Trophoblast cell (in vitro differentiated cells and primary cell): ENCODE results near the gene FANCI.
"Not testable (repeated sequence)": the region's sequence is repeated elsewhere in the genome, so short reads cannot be mapped to it uniquely, and the experiment has no call there.

Source experiments
- DNase-seq, 2 donors: peaks; one replicate each; pipeline ENCODE4 v3.0.0-alpha.2; 2016
- H2AFZ ChIP-seq: 2 replicates; pipeline ENCODE4 v1.6.1; 2013; ENCODE audit warnings: low read length, moderate library complexity, mild to moderate bottlenecking; ENCODE audit not compliant: insufficient read depth, poor library complexity
- H2AK5ac ChIP-seq: 2 replicates; pipeline ENCODE4 v1.6.1; 2013; ENCODE audit warnings: mild to moderate bottlenecking, low read length
- H2BK120ac ChIP-seq: 2 replicates; pipeline ENCODE4 v1.6.1; 2013; ENCODE audit warnings: low read length, mild to moderate bottlenecking, moderate library complexity; ENCODE audit not compliant: insufficient read depth, poor library complexity
- H2BK12ac ChIP-seq: 2 replicates; pipeline ENCODE4 v1.6.1; 2013; ENCODE audit warnings: mild to moderate bottlenecking, low read length, moderate library complexity
- H2BK5ac ChIP-seq: 2 replicates; pipeline ENCODE4 v1.6.1; 2013; ENCODE audit warnings: low read length, low read depth, moderate library complexity, mild to moderate bottlenecking; ENCODE audit not compliant: poor library complexity
- H3K14ac ChIP-seq: 2 replicates; pipeline ENCODE4 v1.6.1; 2013; ENCODE audit warnings: mild to moderate bottlenecking, low read length
- H3K18ac ChIP-seq: 2 replicates; pipeline ENCODE4 v1.6.1; 2013; ENCODE audit warnings: mild to moderate bottlenecking, low read length
- H3K23ac ChIP-seq: 2 replicates; pipeline ENCODE4 v1.6.1; 2013; ENCODE audit warnings: low read length
- H3K27ac ChIP-seq: 2 replicates; pipeline ENCODE4 v1.5.1; 2013; ENCODE audit warnings: low read depth, mild to moderate bottlenecking, inconsistent platforms, low read length, moderate library complexity
- H3K27me3 ChIP-seq: 2 replicates; pipeline ENCODE4 v1.6.1; 2013; ENCODE audit warnings: inconsistent platforms, mild to moderate bottlenecking, low read length, moderate library complexity; ENCODE audit not compliant: insufficient read depth
- H3K36me3 ChIP-seq, 2 experiments: 1 replicate in 1 of 2; 2 replicates in 1 of 2; pipeline ENCODE4 v1.6.1; 2013; ENCODE audit warnings: low read length in 2 of 2, mild to moderate bottlenecking in 2 of 2, moderate library complexity in 1 of 2; ENCODE audit not compliant: insufficient read depth in 2 of 2, control insufficient read depth in 1 of 2
- H3K4ac ChIP-seq: 2 replicates; pipeline ENCODE4 v1.6.1; 2013; ENCODE audit warnings: low read depth, mild to moderate bottlenecking, low read length, moderate library complexity
- H3K4me1 ChIP-seq, 2 experiments: 1 replicate in 1 of 2; 2 replicates in 1 of 2; pipeline ENCODE4 v1.6.1; 2013; ENCODE audit warnings: low read length in 2 of 2, mild to moderate bottlenecking in 2 of 2, moderate library complexity in 1 of 2; ENCODE audit not compliant: insufficient read depth in 2 of 2, control insufficient read depth in 1 of 2
- H3K4me2 ChIP-seq: 2 replicates; pipeline ENCODE4 v1.6.1; 2013; ENCODE audit warnings: inconsistent platforms, mild to moderate bottlenecking, low read length, moderate library complexity
- H3K4me3 ChIP-seq: 2 replicates; pipeline ENCODE4 v1.5.1; 2013; ENCODE audit warnings: mild to moderate bottlenecking, low read depth, low read length, inconsistent platforms
- H3K79me1 ChIP-seq: one replicate; pipeline ENCODE4 v1.6.1; 2013; ENCODE audit warnings: low read length
- H3K79me2 ChIP-seq: 2 replicates; pipeline ENCODE4 v1.6.1; 2013; ENCODE audit warnings: low read length, mild to moderate bottlenecking; ENCODE audit not compliant: control insufficient read depth, insufficient read depth, poor library complexity
- H3K9ac ChIP-seq: 2 replicates; pipeline ENCODE4 v1.6.1; 2013; ENCODE audit warnings: mild to moderate bottlenecking, low read length
- H3K9me3 ChIP-seq: 2 replicates; pipeline ENCODE4 v1.6.1; 2013; ENCODE audit warnings: low read depth, mild to moderate bottlenecking, control low read depth, inconsistent platforms, low read length; ENCODE audit not compliant: insufficient read depth
- H4K12ac ChIP-seq: 2 replicates; pipeline ENCODE4 v1.6.1; 2013; ENCODE audit warnings: low read depth, mild to moderate bottlenecking, low read length, moderate library complexity
- H4K8ac ChIP-seq: 2 replicates; pipeline ENCODE4 v1.6.1; 2013; ENCODE audit warnings: low read depth, mild to moderate bottlenecking, low read length, moderate library complexity
- H4K91ac ChIP-seq: one replicate; pipeline ENCODE4 v1.6.1; 2013; ENCODE audit warnings: low read depth, mild to moderate bottlenecking, low read length, moderate library complexity
- WGBS: extraction: QIAGEN DNeasy Blood & Tissue Kit; methylation state at CpG from one replicate; pipeline ENCODE4 v1.1.7; 2013; ENCODE audit warnings: missing lambda C conversion rate; ENCODE audit not compliant: insufficient read length, insufficient coverage; ENCODE audit errors: extremely low coverage; 5-methylcytosine and 5-hydroxymethylcytosine counted together

FANCI gene

GRCh38 chr15:89250142-89250541 is 6.4 kb downstream of the FANCI start:
- H4K8ac ChIP-seq: not testable (repeated sequence)

DNA sequence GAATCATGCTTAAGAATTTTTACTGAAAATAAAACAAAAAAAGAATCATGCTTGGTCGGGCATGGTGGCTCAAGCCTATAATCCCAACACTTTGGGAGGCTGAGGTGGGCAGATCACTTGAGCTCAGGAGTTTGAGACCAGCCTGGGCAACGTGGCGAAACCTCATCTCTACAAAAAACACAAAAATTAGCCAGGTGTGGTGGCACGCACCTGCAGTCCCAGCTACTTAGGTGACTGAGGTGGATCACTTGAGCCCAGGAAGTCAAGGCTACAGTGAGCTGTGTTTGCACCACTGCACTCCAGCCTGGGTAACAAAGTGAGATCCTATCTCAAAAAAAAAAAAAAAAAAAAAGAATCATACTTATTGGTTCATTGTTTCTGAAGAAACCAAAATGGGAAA is 33.5 kb downstream of the FANCI start:
- H3K14ac ChIP-seq, H3K4me1 ChIP-seq, H4K8ac ChIP-seq, H4K12ac ChIP-seq, H2BK5ac ChIP-seq, H3K27me3 ChIP-seq, H3K4ac ChIP-seq, H3K4me2 ChIP-seq, H3K9ac ChIP-seq, H3K18ac ChIP-seq, H3K4me3 ChIP-seq, H2AFZ ChIP-seq, H3K79me2 ChIP-seq, H4K91ac ChIP-seq, H3K9me3 ChIP-seq, H3K79me1 ChIP-seq, H2BK12ac ChIP-seq, H3K23ac ChIP-seq, H2BK120ac ChIP-seq, H2AK5ac ChIP-seq, DNase-seq, H3K27ac ChIP-seq: not testable (repeated sequence)
- peaks cover 9 to 12% of the 10 kb centered on the region in 2 experiments for H3K36me3 ChIP-seq
- WGBS: no CpG with 5 or more reads among the region's 4 CpGs

More at GRCh38 chr15:89250142-89250541, 6.4 kb downstream of the FANCI start:
- H3K79me1 ChIP-seq, H3K18ac ChIP-seq, H3K79me2 ChIP-seq, H4K91ac ChIP-seq, H3K27ac ChIP-seq, H2AFZ ChIP-seq, H2BK5ac ChIP-seq, H3K4me2 ChIP-seq, DNase-seq, H3K4me3 ChIP-seq, H3K9ac ChIP-seq, H4K12ac ChIP-seq, H3K4me1 ChIP-seq, H3K9me3 ChIP-seq, H2BK120ac ChIP-seq, H3K36me3 ChIP-seq, H3K27me3 ChIP-seq, H2AK5ac ChIP-seq, H3K23ac ChIP-seq, H3K14ac ChIP-seq, H2BK12ac ChIP-seq, H3K4ac ChIP-seq: not testable (repeated sequence)
- no CpG with 5 or more reads among the region's 5 CpGs for WGBS

DNA sequence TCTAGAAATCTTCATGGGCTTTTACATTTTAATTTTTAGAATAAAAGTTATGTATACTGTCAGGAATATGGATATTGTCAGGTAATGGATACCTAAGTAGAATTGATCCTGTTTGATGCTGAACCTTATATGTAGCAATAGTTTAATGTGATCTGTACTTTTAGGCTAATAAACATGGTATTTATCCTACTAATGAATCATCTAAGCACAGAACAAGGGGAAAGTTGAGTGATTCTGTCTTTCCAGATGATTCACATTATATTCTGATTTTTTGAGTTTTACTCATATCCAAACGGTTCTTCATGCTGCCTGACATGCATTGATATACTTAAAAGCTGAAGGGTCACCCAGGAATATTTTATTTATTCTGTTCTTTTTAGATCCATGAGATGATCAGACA is 34.5 kb downstream of the FANCI start:
- Histone ChIP-seq H2BK5ac (no peak overlapping the region), H3K36me3 (peaks cover 9 to 12% of the 10 kb centered on the region in 2 experiments), H4K12ac (no peak overlapping the region), H3K9me3 (no peaks in the 10 kb centered on the region), H3K9ac (no peak overlapping the region), H3K4me2 (no peak overlapping the region), H2BK120ac (no peak overlapping the region), H2AFZ (no peak overlapping the region), H4K91ac (no peak overlapping the region), H3K27ac (no peak overlapping the region), H2AK5ac (no peak overlapping the region), H3K4me3 (no peak overlapping the region), H3K79me2 (no peaks in the 10 kb centered on the region), H3K18ac (no peak overlapping the region), H2BK12ac (no peak overlapping the region), H3K4ac (no peak overlapping the region), H4K8ac (no peak overlapping the region), H3K79me1 (no peaks in the 10 kb centered on the region), H3K14ac (no peak overlapping the region), H3K27me3 (no peaks in the 10 kb centered on the region), H3K23ac (no peak overlapping the region), H3K4me1 (no peaks in the 10 kb centered on the region)
- WGBS: no CpG with 5 or more reads among the region's 1 CpG
- no peak for DNase-seq

DNA sequence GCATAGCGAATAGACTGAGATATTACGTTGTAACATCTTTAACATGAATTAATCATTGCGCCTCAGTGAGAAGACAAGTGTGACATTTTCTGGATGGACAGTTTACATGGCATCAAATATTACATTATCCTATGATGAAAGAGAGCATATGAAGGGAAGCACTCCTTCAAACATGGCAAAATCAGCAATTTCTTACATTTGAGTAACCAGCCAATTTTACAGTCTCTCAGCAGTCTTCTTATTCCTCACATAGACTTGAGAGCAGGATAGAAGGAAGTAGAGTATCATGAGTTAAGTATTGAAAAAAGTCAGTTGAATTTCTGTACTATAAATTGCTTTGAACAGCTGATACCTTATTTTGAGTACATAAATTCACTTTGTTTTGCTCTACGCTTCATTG is 38.9 kb downstream of the FANCI start:
- Histone ChIP-seq H3K18ac (no peak overlapping the region), H3K9ac (no peak overlapping the region), H3K79me1 (no peaks in the 10 kb centered on the region), H4K8ac (no peak overlapping the region), H3K4ac (no peak overlapping the region), H3K4me2 (no peak overlapping the region), H3K14ac (no peak overlapping the region), H3K4me1 (no peaks in the 10 kb centered on the region), H4K91ac (no peak overlapping the region), H3K27ac (no peak overlapping the region), H2AFZ (no peak overlapping the region), H2BK12ac (no peak overlapping the region), H2BK120ac (no peak overlapping the region), H3K27me3 (no peaks in the 10 kb centered on the region), H2AK5ac (no peak overlapping the region), H4K12ac (no peak overlapping the region), H3K9me3 (peaks cover 4% of the 10 kb centered on the region), H3K36me3 (peaks cover 13 to 18% of the 10 kb centered on the region in 2 experiments), H3K79me2 (no peaks in the 10 kb centered on the region), H2BK5ac (no peak overlapping the region), H3K23ac (no peak overlapping the region), H3K4me3 (no peak overlapping the region)
- no CpG with 5 or more reads among the region's 4 CpGs for WGBS
- DNase-seq: no peak
